ENCODE measurements around the gene WWOX. TPM values are rescaled to one million over a fixed set of nuclear protein-coding genes. Genes with fewer than 3 reads are reported as not detected.

The WWOX gene
- total and polyA plus RNA-seq, 2 experiments from 2014 or later = 22.1 to 123 TPM

DNA sequence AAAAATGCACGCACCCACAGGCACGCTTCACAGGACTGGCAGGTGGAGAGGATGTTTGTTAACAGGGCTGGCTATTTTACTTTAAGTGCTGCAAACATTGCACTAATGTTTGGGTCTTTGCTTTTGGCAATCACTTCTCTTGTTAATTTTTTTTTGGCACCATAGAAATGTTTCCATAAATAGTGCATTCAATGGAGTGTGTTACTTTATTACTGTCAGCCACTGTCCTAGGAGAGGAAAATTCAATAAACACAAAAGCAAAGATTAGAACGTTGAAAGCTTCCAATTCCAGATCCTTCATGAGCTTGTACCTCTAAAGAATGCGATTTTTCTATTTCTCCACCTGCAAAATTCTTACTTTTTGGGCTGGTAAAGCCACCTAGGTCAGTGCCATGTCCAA, 743.5 kb downstream of the WWOX start:
- H3K27me3 ChIP-seq = no peaks in the 10 kb centered on the region
- peaks cover 13% of the 10 kb centered on the region for H3K4me1 ChIP-seq (ENCODE audit: low read depth)
- DNase-seq (ENCODE audit: low read depth in 1 of 2, low spot score in 1 of 2) = no peak

DNA sequence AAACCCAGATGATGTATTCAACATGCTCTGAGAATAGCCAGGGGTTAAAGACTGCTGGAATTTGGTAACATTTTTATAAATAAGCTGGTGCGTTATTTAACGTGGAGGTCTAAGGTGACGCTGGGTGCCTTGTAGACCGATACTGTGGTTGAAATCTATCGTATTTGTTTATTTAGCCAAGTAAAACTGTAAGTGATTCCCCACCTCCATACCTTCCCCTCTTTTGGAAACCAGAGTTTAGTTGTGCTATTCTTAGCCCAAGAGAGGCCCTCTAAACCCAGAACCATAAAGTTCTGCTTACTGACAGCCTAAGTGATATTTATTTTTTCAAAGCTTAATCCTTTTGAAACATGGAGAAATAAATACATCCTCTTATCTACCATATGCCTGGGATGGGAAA, 744.5 kb downstream of the WWOX start:
- Histone ChIP-seq H3K36me3 (no peaks in the 10 kb centered on the region), H3K4me1 (ENCODE audit: low read depth) (peaks cover 13% of the 10 kb centered on the region), H3K9me3 (ENCODE audit: low read depth) (no peaks in the 10 kb centered on the region), H3K4me3 (no peak overlapping the region), H3K27ac (no peak overlapping the region), H3K27me3 (no peaks in the 10 kb centered on the region)
- no peak for DNase-seq (ENCODE audit: low read depth in 1 of 2, low spot score in 1 of 2)
- TF ChIP-seq, protein P1, sequence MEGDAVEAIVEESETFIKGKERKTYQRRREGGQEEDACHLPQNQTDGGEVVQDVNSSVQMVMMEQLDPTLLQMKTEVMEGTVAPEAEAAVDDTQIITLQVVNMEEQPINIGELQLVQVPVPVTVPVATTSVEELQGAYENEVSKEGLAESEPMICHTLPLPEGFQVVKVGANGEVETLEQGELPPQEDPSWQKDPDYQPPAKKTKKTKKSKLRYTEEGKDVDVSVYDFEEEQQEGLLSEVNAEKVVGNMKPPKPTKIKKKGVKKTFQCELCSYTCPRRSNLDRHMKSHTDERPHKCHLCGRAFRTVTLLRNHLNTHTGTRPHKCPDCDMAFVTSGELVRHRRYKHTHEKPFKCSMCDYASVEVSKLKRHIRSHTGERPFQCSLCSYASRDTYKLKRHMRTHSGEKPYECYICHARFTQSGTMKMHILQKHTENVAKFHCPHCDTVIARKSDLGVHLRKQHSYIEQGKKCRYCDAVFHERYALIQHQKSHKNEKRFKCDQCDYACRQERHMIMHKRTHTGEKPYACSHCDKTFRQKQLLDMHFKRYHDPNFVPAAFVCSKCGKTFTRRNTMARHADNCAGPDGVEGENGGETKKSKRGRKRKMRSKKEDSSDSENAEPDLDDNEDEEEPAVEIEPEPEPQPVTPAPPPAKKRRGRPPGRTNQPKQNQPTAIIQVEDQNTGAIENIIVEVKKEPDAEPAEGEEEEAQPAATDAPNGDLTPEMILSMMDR (IDR thresholded peaks at IDR 0.05; ENCODE audit: low read depth, low read length) = no peak

More for the DNA sequence above, 743.5 kb downstream of the WWOX start:
- H3K27ac ChIP-seq = no peak overlapping the region
- H3K9me3 ChIP-seq (ENCODE audit: low read depth) = no peaks in the 10 kb centered on the region
- H3K36me3 ChIP-seq = no peaks in the 10 kb centered on the region
- TF ChIP-seq, protein P1 (IDR thresholded peaks at IDR 0.05; ENCODE audit: low read depth, low read length) = no peak
- no peak overlapping the region for H3K4me3 ChIP-seq

DNA sequence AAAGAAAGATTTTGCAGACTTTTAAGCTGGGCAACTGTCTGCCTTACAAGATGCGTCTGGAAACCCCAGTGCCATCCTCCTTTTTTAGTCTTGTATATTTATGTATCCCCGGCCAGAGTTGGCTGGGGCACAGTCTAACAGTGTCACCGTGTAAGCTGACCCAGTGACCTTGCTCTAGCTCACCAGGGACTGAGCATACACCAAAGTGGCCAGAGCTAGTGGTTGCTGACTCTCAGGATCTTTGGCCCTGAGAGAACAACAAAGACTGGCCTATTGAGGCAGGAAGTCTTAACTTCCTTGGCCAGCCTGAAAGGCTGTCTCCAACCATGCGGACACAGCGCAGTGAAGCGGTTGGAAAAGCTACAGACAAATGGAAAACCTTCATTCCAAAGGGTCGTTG, 745.2 kb downstream of the WWOX start:
- Histone ChIP-seq H3K4me3 (no peak overlapping the region), H3K27ac (peak overlapping the region; percentile 71), H3K4me1 (ENCODE audit: low read depth) (peaks cover 13% of the 10 kb centered on the region), H3K9me3 (ENCODE audit: low read depth) (no peaks in the 10 kb centered on the region), H3K27me3 (no peaks in the 10 kb centered on the region), H3K36me3 (no peaks in the 10 kb centered on the region)
- peak in 1 of 2 donors; percentile 45 for DNase-seq (ENCODE audit: low read depth in 1 of 2, low spot score in 1 of 2)
- TF ChIP-seq, protein P1 (IDR thresholded peaks at IDR 0.05; ENCODE audit: low read depth, low read length) = no peak

DNA sequence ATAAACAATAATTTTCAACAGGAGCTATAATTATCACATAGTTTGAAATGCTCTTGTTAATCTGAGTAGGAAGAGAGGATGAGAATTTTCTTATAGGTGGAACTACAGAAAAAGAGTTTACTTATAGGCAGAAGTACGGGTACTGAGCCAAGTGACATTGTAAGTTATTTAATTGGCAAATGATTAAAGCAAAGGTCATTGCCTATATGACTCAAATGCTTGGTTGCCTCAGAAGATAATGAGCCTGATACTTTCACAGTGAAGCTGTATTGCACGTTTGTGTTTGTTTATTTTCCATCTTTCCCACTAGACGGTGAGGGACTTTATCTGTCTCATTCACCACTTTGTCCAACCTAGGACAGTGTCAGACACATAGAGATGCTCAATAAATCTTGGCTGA, 751.8 kb downstream of the WWOX start:
- TF ChIP-seq, protein P1 (IDR thresholded peaks at IDR 0.05; ENCODE audit: low read depth, low read length) = no peak
- no peak overlapping the region for H3K27ac ChIP-seq
- H3K9me3 ChIP-seq (ENCODE audit: low read depth) = no peaks in the 10 kb centered on the region
- DNase-seq (ENCODE audit: low read depth in 1 of 2, low spot score in 1 of 2) = no peak
- no peaks in the 10 kb centered on the region for H3K4me1 ChIP-seq (ENCODE audit: low read depth)
- H3K4me3 ChIP-seq = no peak overlapping the region
- no peaks in the 10 kb centered on the region for H3K36me3 ChIP-seq
- H3K27me3 ChIP-seq = no peaks in the 10 kb centered on the region

DNA sequence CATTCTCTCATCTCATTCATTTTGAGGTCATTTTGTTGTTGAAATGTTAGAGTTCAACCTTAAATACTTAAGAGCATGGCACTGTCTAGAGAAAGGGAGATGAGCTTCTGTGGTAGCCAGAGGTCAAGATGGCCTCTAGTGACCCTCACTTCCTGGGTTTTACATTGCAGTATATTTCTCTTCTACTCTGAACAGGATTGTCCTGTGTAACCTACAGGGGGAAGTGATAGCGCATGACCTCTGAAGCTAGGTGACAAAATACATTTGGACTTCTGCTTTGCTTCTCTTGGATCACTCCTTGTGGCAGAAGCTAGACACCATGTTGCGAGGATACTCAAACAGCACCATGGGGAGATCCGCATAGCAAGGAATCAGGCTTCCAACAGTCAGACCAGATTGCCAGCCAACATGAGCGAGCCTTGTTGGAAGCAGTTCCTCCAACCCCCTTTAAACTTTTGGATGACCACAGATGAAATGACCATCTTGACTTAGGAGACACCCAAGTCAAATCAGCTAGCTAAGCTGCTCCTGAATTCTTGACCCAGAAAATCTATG, 752.7 kb downstream of the WWOX start:
- no peak for DNase-seq (ENCODE audit: low read depth in 1 of 2, low spot score in 1 of 2)
- no peaks in the 10 kb centered on the region for H3K9me3 ChIP-seq (ENCODE audit: low read depth)
- H3K27ac ChIP-seq = no peak overlapping the region
- no peaks in the 10 kb centered on the region for H3K36me3 ChIP-seq
- no peaks in the 10 kb centered on the region for H3K4me1 ChIP-seq (ENCODE audit: low read depth)
- H3K27me3 ChIP-seq = no peaks in the 10 kb centered on the region
- H3K4me3 ChIP-seq = no peak overlapping the region
- TF ChIP-seq, protein P1 (IDR thresholded peaks at IDR 0.05; ENCODE audit: low read depth, low read length) = no peak
